Esophagus mucosa (tissue), 1 donor: ENCODE results near the gene C5AR2. TPM values are rescaled to one million over a fixed set of nuclear protein-coding genes. Genes with fewer than 3 reads are reported as not detected.
"Not testable (repeated sequence)": the region's sequence is repeated elsewhere in the genome, so short reads cannot be mapped to it uniquely, and the experiment has no call there.

Source experiments
- ATAC-seq: fragments of 200-7000 bp; cut with Tn5 transposase; one replicate; pipeline ENCODE4 v1.9.1; 2020
- total RNA-seq: library from RNA; stranded (reverse); gene quantifications from one replicate; pipeline ENCODE4 v1.2.4, GENCODE V29; 2023
- donor health status: DM: yes; HTN: yes; CAD: no.

Gene C5AR2
- total RNA-seq = 1.7 TPM

GRCh38 chr19:47331931-47332547, at the start of gene C5AR2:
Gene C5AR2, plus strand, starts transcription at chr19:47332175. Its CDS starts 8,625 bp downstream, at chr19:47340800.
- ATAC-seq = peak; percentile 82

- no peak for ATAC-seq
Measured at GRCh38 chr19:47283405-47284059, 48.4 kb upstream of the C5AR2 start.

GRCh38 chr19:47284324-47284899, 47.6 kb upstream of the C5AR2 start:
- peak; percentile 9 for ATAC-seq

- peak; percentile 88 for ATAC-seq
Measured at GRCh38 chr19:47296036-47296435, 35.9 kb upstream of the C5AR2 start.

- not testable (repeated sequence) for ATAC-seq
Measured at GRCh38 chr19:47300867-47301266, 31.1 kb upstream of the C5AR2 start.

- ATAC-seq = no peak
Measured at GRCh38 chr19:47302249-47302648, 29.7 kb upstream of the C5AR2 start.

GRCh38 chr19:47303966-47304365, 28.0 kb upstream of the C5AR2 start:
- ATAC-seq = no peak

- peak; percentile 72 for ATAC-seq
Measured at GRCh38 chr19:47305309-47305751, 26.6 kb upstream of the C5AR2 start.

- ATAC-seq = no peak
Measured at GRCh38 chr19:47306303-47306702, 25.7 kb upstream of the C5AR2 start.

- ATAC-seq = no peak
Measured at GRCh38 chr19:47309038-47309437, 22.9 kb upstream of the C5AR2 start.

- ATAC-seq = no peak
Measured at GRCh38 chr19:47309608-47310007, 22.4 kb upstream of the C5AR2 start, which contains the start of gene C5AR1. Gene C5AR1, plus strand, starts transcription at chr19:47309861. Its CDS starts 35 bp downstream, at chr19:47309896.

GRCh38 chr19:47310323-47310722, 21.7 kb upstream of the C5AR2 start:
- ATAC-seq = no peak

- ATAC-seq = no peak
Measured at GRCh38 chr19:47310819-47311218, 21.2 kb upstream of the C5AR2 start.

- ATAC-seq = no peak
Measured at GRCh38 chr19:47312366-47313006, 19.5 kb upstream of the C5AR2 start.

- no peak for ATAC-seq
Measured at GRCh38 chr19:47313754-47314295, 18.1 kb upstream of the C5AR2 start.

GRCh38 chr19:47315125-47315821, 16.7 kb upstream of the C5AR2 start:
- peak; percentile 98 for ATAC-seq

GRCh38 chr19:47316513-47316912, 15.5 kb upstream of the C5AR2 start:
- ATAC-seq = no peak

GRCh38 chr19:47319923-47320871, 11.8 kb upstream of the C5AR2 start:
- ATAC-seq = no peak

- no peak for ATAC-seq
Measured at GRCh38 chr19:47321630-47322029, 10.3 kb upstream of the C5AR2 start.

GRCh38 chr19:47322058-47322457, 9.9 kb upstream of the C5AR2 start:
- ATAC-seq = no peak

- ATAC-seq = no peak
Measured at GRCh38 chr19:47323409-47323808, 8.6 kb upstream of the C5AR2 start.
